Activated CD4-positive, alpha-beta T cell treated with anti-CD3 and anti-CD28 coated beads for 24 hours (primary cell): ENCODE measurements around the gene MTMR3.

Source experiments
- DNase-seq, 2 donors: peaks; one replicate each; pipeline ENCODE4 v3.0.0-alpha.2; 2020; ENCODE audit warnings: low read depth in 2 of 2

Gene MTMR3

GRCh38 chr22:30027169-30027568 is 144.2 kb downstream of the MTMR3 start:
- DNase-seq: no peak

- DNase-seq: no peak
These were observed 144.8 kb downstream of the MTMR3 start for GRCh38 chr22:30027791-30028190.

- DNase-seq: no peak
These were observed 145.8 kb downstream of the MTMR3 start for GRCh38 chr22:30028731-30029130.

GRCh38 chr22:30029512-30029911 is 146.5 kb downstream of the MTMR3 start:
- no peak for DNase-seq

- DNase-seq: no peak
These were observed 147.4 kb downstream of the MTMR3 start for GRCh38 chr22:30030329-30030728.

- DNase-seq: no peak
These were observed 148.4 kb downstream of the MTMR3 start for GRCh38 chr22:30031328-30031727.

GRCh38 chr22:30031764-30032455 is 148.9 kb downstream of the MTMR3 start:
- DNase-seq: no peak

- DNase-seq: no peak
These were observed 150.2 kb downstream of the MTMR3 start for GRCh38 chr22:30033137-30033536.

GRCh38 chr22:30033901-30034300 is 150.9 kb downstream of the MTMR3 start:
- DNase-seq: no peak

GRCh38 chr22:30036656-30037055 is 153.7 kb downstream of the MTMR3 start:
- no peak for DNase-seq

GRCh38 chr22:30038219-30038618 is 155.2 kb downstream of the MTMR3 start:
- no peak for DNase-seq

GRCh38 chr22:30040499-30041260 is 157.7 kb downstream of the MTMR3 start:
- no peak for DNase-seq

- DNase-seq: no peak
These were observed 158.5 kb downstream of the MTMR3 start for GRCh38 chr22:30041475-30041874.

GRCh38 chr22:30041881-30042280 is 158.9 kb downstream of the MTMR3 start:
- DNase-seq: no peak

GRCh38 chr22:30043161-30043560 is 160.2 kb downstream of the MTMR3 start:
- DNase-seq: no peak

GRCh38 chr22:30044369-30044768 is 161.4 kb downstream of the MTMR3 start:
- no peak for DNase-seq

- DNase-seq: no peak
These were observed 162.0 kb downstream of the MTMR3 start for GRCh38 chr22:30044881-30045493.

GRCh38 chr22:30045494-30045887 is 162.5 kb downstream of the MTMR3 start:
- DNase-seq: no peak

- no peak for DNase-seq
These were observed 163.1 kb downstream of the MTMR3 start for GRCh38 chr22:30045901-30046715.

GRCh38 chr22:30046716-30047363 is 163.9 kb downstream of the MTMR3 start:
- no peak for DNase-seq

- no peak for DNase-seq
These were observed 164.4 kb downstream of the MTMR3 start for GRCh38 chr22:30047364-30047738.

- DNase-seq: no peak
These were observed 165.7 kb downstream of the MTMR3 start for GRCh38 chr22:30048681-30049080.
